HUES6 (cell line): ENCODE results near the gene C7orf57.

ENCODE experiments used
- H3K27ac ChIP-seq: 2 replicates; pipeline ENCODE4 v1.7.0; 2013; ENCODE audit warnings: low read depth, mild to moderate bottlenecking, low read length, inconsistent platforms
- H3K27me3 ChIP-seq: 2 replicates; pipeline ENCODE4 v1.6.1; 2013; ENCODE audit warnings: low read length; ENCODE audit not compliant: control insufficient read depth, insufficient read depth
- H3K36me3 ChIP-seq: 2 replicates; pipeline ENCODE4 v1.6.1; 2013; ENCODE audit warnings: low read length; ENCODE audit not compliant: control insufficient read depth, insufficient read depth
- H3K4me1 ChIP-seq: 2 replicates; pipeline ENCODE4 v1.6.1; 2013; ENCODE audit warnings: low read length; ENCODE audit not compliant: control insufficient read depth, insufficient read depth
- H3K4me3 ChIP-seq: 2 replicates; pipeline ENCODE4 v1.5.1; 2013; ENCODE audit warnings: low read depth, low read length
- H3K9ac ChIP-seq: one replicate; pipeline ENCODE4 v1.6.1; 2013; ENCODE audit warnings: mild to moderate bottlenecking, low read length
- H3K9me3 ChIP-seq: 2 replicates; pipeline ENCODE4 v1.6.1; 2013; ENCODE audit warnings: low read depth, low read length; ENCODE audit not compliant: control insufficient read depth, insufficient read depth

The C7orf57 gene

DNA sequence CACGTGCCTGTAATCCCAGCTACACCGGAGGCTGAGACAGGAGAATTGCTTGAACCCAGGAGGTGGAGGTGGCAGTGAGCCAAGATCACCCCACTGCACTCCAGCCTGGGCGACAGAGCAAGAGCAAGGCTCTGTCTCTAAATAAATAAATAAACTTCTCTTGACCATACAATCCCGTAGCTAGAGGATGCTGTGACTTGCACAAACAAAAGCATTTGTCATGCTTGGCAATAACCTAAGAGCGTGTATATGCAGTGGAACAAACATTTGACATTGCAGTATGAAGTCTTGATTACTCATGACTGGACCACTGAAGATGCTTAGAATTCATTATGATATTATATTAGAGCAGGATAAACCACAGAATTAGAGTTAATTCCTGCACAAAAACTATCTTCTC, 1.4 kb upstream of the C7orf57 start:
- H3K9ac ChIP-seq = no peak overlapping the region
- H3K4me1 ChIP-seq = peaks cover 22% of the 10 kb centered on the region
- H3K36me3 ChIP-seq = no peaks in the 10 kb centered on the region
- H3K27ac ChIP-seq = no peak overlapping the region
- no peaks in the 10 kb centered on the region for H3K9me3 ChIP-seq
- no peak overlapping the region for H3K4me3 ChIP-seq
- peaks cover 44% of the 10 kb centered on the region for H3K27me3 ChIP-seq

DNA sequence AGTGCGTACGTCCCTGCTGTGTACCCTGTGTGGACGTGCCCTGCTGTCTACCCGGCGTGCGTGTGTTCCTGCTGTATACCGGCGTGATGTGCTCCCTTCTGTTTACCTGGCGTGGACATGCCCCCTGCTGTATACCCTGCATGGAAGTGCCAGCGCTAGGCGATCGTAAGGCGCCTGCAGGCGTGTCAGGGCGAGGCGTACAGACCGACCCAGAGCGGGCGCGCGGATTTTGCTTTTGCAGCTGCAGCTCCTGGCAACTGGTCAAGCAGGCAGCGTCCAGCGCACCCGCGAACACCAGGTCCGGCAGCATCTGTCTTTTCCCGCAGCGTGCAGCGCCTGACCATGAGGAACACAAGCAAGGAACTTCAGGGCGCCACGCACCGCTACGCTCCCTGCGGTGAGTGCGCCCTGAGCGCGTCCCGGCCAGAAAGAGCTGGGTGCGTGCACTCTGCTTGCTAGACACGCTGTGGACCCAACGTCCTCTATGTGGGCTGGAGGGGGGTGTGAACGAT, 680 bp downstream of the C7orf57 start:
- Histone ChIP-seq H3K4me1 (peaks cover 43% of the 10 kb centered on the region), H3K36me3 (no peaks in the 10 kb centered on the region), H3K4me3 (peak overlapping the region; percentile 77), H3K27ac (no peak overlapping the region), H3K9me3 (no peaks in the 10 kb centered on the region), H3K27me3 (peaks cover 44% of the 10 kb centered on the region), H3K9ac (peak overlapping the region; percentile 3)

DNA sequence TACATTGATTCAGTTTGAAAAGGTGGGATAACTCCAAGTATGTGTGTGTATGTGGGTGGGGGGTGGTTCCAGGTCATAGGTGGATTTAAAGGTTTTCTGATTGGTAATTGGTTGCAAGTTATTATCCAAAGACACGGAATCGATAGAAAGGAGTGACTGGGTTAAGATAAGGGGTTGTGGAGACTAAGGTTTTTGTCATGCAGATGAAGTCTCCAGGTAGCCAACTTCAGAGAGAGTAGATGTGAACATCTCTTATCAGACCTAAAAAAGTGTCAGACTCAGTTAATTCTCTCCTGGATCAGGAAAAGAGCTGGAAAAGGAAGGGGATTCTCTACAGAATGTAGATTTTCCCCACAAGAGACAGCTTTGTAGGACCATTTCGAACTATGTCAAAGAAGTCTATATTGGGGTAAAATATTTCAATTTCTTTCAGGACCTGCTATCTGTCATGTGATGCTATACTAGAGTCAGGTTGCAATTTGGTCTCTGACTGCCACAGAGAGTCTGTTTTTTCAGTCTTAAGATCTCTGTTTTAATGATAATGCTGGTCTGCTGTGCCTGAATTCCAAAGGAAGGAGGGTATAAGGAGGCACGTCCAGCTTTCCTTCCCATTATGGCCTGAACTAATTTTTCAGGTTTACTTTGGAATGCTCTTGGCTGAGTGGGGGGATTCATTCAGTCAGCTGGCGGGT, 3.6 kb downstream of the C7orf57 start:
- Histone ChIP-seq H3K4me3 (peak overlapping the region; percentile 39), H3K27me3 (peaks cover 33% of the 10 kb centered on the region), H3K9ac (peak overlapping the region; percentile 40), H3K36me3 (no peaks in the 10 kb centered on the region), H3K27ac (peak overlapping the region; percentile 61; the same call in 1 of the 2 replicates), H3K4me1 (peaks cover 63% of the 10 kb centered on the region), H3K9me3 (no peaks in the 10 kb centered on the region)

DNA sequence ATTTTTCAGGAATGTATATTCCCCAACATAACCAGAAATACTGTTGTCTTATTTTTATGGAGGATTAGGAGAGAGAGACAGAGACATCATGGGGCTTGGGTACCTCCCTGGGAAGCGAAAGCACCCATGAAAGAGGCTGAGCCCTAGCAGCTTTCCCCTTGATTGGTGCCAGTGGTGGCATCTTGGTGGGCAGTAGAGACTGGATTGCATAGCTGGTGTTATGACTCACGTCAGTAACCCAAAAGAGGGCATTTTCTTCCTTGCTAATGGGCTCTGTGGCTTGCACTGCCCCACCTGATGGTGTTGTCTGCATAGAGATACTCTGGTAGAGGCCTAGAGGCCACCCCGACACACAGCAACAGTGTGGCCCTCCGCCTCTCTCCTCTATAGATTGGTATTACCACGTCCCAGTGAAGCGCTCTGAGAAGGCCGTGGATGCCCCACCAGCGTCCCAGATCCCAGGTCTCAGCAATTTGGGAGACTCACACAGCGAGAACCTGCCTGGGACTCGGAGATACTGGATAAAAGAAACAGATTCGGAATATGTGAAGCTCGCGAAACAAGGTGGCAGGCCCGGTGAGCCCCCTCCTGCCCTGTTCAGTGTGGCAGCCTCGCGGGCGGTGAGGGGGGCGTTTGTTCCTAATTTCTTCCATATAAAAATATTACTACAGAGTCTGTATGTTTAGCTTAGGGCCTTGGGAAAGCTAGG, 5.8 kb downstream of the C7orf57 start:
- H3K36me3 ChIP-seq = no peaks in the 10 kb centered on the region
- peak overlapping the region; percentile 50; the same call in 1 of the 2 replicates for H3K27ac ChIP-seq
- peak overlapping the region; percentile 49 for H3K9ac ChIP-seq
- H3K4me1 ChIP-seq = peaks cover 65% of the 10 kb centered on the region
- H3K27me3 ChIP-seq = peaks cover 16% of the 10 kb centered on the region
- H3K9me3 ChIP-seq = no peaks in the 10 kb centered on the region
- no peak overlapping the region for H3K4me3 ChIP-seq

DNA sequence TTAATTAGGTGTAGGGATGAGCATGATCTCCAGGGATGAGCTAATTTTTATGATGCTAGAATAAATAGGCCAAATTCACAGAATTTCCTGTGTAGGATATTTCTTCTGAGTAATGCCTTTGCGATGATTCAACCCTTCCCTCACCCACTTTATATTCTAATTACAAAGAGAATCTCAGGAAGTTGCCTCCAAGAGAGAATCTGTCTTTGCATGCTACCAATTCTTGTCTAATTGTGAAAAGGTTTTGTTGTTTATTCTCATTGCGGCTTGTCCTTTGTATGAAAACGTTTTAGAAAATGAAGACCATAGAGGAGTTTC, 6.3 kb downstream of the C7orf57 start:
- peak overlapping the region; percentile 50; the same call in 1 of the 2 replicates for H3K27ac ChIP-seq

DNA sequence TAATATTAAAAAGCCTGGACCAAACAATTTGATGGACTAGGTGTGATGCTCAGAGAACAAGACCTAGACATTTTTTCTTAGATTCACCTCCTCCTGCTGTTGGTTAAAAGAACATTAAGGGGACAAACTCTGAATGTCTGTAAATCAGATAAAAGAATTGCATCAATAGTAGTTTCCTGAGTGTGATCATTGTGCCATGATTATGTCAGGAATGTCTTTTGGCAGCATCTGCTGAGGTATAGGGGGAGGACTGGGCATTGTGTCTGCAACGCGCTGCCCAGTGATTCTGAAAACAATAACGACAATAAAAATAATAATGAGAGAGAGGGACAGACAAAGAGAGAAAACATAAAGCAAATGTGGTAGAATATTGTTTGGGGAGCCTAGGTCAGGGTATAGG, 6.9 kb downstream of the C7orf57 start:
- H3K36me3 ChIP-seq = no peaks in the 10 kb centered on the region
- H3K27me3 ChIP-seq = peaks cover 5% of the 10 kb centered on the region
- no peak overlapping the region for H3K27ac ChIP-seq
- no peaks in the 10 kb centered on the region for H3K9me3 ChIP-seq
- H3K9ac ChIP-seq = no peak overlapping the region
- H3K4me1 ChIP-seq = peaks cover 63% of the 10 kb centered on the region
- H3K4me3 ChIP-seq = no peak overlapping the region

More for the DNA sequence above, 6.3 kb downstream of the C7orf57 start:
- Histone ChIP-seq H3K4me3 (no peak overlapping the region), H3K9me3 (no peaks in the 10 kb centered on the region), H3K9ac (no peak overlapping the region), H3K27me3 (peaks cover 11% of the 10 kb centered on the region), H3K36me3 (no peaks in the 10 kb centered on the region), H3K4me1 (peaks cover 64% of the 10 kb centered on the region)

DNA sequence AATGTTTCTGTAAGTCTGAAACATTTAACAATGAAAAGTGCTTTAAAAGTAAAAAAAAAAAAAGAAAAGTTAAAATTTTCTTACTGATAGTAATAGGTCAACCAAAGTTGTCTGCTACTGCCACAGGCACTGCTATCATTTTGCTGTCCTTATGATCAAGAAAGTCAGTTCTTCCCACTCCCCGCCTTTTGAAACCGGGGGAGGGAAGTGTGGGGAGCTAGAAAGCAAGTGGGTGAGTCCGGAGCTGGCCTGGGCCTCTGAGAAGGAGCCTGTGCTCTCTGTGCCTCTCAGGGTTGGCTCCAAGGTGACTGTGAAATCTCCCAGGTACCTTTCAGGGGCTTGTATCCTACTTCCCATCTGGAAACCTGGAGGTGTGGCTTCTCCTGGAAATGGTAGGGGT, 7.3 kb downstream of the C7orf57 start:
- Histone ChIP-seq H3K4me3 (no peak overlapping the region), H3K9me3 (no peaks in the 10 kb centered on the region), H3K4me1 (peaks cover 63% of the 10 kb centered on the region), H3K27me3 (0 out of 2 replicates have a peak, but pooled peaks cover under 1% of the 10 kb centered on the region), H3K9ac (no peak overlapping the region), H3K27ac (no peak overlapping the region), H3K36me3 (no peaks in the 10 kb centered on the region)

DNA sequence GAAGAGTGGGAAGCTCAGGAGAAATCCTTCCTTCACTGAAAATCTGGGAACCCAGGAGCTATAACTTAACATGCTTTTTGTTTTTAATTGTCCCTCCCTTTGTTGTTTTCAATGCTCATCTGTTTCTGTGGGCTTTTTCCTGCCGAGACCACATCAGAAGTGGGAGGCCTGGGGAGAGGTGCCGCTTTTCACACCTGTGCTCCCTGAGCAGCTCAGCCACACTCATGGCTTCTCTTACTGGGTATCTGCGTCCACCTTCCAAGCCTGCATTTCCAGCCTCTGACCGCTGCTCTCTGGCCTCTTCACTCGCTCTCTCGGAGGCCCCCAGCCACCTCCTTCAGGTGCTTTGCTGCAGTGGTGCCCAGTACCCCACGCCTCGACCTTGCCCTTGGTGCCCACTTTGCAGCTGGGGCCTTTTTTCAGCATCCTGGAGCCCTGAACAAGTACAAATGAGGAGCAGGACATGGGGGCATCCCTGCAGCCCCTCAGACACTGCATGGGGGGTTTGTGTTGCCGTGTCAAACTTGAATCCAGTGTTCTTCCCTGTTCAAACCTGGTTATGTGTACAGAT, 9.9 kb downstream of the C7orf57 start:
- no peaks in the 10 kb centered on the region for H3K27me3 ChIP-seq
- H3K27ac ChIP-seq = no peak overlapping the region
- no peaks in the 10 kb centered on the region for H3K36me3 ChIP-seq
- H3K9ac ChIP-seq = no peak overlapping the region
- no peaks in the 10 kb centered on the region for H3K9me3 ChIP-seq
- no peak overlapping the region for H3K4me3 ChIP-seq
- peaks cover 38% of the 10 kb centered on the region for H3K4me1 ChIP-seq

DNA sequence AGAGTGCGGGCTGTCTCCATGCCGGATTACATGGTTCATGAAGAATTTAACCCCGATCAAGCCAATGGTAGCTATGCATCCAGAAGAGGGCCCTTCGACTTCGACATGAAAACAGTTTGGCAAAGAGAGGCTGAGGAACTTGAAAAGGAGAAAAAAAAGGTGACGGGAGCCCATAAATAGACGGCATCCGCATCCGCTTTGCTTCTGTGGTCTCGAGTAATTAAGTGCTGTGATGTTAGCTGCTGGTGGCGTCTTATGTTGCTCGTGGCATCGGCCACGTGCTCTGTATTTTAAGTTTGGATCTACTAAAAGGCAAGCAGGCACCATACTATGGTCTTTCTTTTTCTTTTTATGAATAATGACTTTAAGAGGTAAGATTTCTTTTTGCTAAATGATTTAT, 11.1 kb downstream of the C7orf57 start:
- Histone ChIP-seq H3K36me3 (no peaks in the 10 kb centered on the region), H3K27me3 (no peaks in the 10 kb centered on the region), H3K9ac (no peak overlapping the region), H3K27ac (no peak overlapping the region), H3K4me3 (no peak overlapping the region), H3K4me1 (peaks cover 27% of the 10 kb centered on the region), H3K9me3 (no peaks in the 10 kb centered on the region)

DNA sequence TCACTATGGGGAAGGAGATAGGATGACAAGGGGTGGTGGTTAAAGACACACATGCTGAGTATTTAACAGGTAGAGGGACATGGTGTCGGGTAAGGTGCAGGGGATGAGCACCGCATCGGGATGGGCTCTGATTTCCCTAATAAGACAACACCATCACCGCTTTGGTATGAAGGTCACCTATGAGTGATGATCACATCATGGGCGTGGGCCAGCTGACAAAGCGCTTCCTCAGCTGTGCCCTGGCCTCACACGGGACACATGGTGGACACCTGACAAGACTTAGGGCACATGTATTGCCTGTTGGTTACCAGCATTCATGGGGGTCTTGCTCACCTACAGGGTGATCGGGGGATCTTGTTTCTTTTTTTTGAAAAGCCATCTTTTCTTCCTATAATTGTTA, 12.8 kb downstream of the C7orf57 start:
- H3K27me3 ChIP-seq = no peaks in the 10 kb centered on the region
- no peak overlapping the region for H3K4me3 ChIP-seq
- no peaks in the 10 kb centered on the region for H3K36me3 ChIP-seq
- H3K9me3 ChIP-seq = no peaks in the 10 kb centered on the region
- no peak overlapping the region for H3K9ac ChIP-seq
- H3K27ac ChIP-seq = no peak overlapping the region
- H3K4me1 ChIP-seq = peaks cover 17% of the 10 kb centered on the region; the same call in 1 of the 2 replicates

DNA sequence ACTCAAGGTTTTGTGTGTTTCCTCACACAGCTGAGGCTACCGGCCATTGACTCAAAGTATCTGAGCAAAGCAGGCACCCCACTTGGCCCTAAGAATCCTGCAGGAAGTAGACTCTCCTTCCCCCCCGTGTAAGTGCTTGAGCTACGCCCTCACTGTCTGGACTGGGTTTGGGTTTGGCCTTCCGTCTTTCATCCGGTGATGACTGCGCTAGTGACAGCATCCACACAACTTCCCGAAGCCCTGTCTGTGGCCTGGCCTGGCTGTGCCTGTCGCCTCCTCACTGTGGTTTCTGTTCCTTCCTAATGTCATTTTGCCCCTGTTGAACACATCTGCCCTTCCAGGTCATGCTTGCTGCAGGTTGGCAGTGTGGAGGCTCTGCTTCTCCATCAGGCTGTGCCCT, 14.5 kb downstream of the C7orf57 start:
- H3K9me3 ChIP-seq = no peaks in the 10 kb centered on the region
- H3K9ac ChIP-seq = no peak overlapping the region
- H3K27me3 ChIP-seq = no peaks in the 10 kb centered on the region

More for the DNA sequence above, 14.5 kb downstream of the C7orf57 start:
- H3K4me3 ChIP-seq = no peak overlapping the region
- peaks cover 15% of the 10 kb centered on the region; the same call in 1 of the 2 replicates for H3K4me1 ChIP-seq
- no peaks in the 10 kb centered on the region for H3K36me3 ChIP-seq
- no peak overlapping the region for H3K27ac ChIP-seq
